K562 (cell line): ENCODE data around the gene LRRC47. TPM values are rescaled to one million over a fixed set of nuclear protein-coding genes. Genes with fewer than 3 reads are reported as not detected.

Experiments used
- CBFA2T3 ChIP-seq: fragments of 450-650 bp; IDR thresholded peaks from 2 replicates; pipeline ENCODE4 v1.6.1; 2017
- CBX1 ChIP-seq: sonication (generic); IDR thresholded peaks from 2 replicates; pipeline ENCODE4 v1.6.1; 2016; ENCODE audit warnings: antibody characterized with exemption, low read depth, mild to moderate bottlenecking
- DPF2 ChIP-seq: fragments of 450-650 bp; IDR thresholded peaks from 2 replicates; pipeline ENCODE4 v1.6.1; 2016
- L3MBTL2 ChIP-seq: fragments of 450-650 bp; IDR thresholded peaks from 2 replicates; pipeline ENCODE4 v1.6.1; 2016; ENCODE audit warnings: mild to moderate bottlenecking, moderate library complexity
- MAFF ChIP-seq: IDR thresholded peaks from 2 replicates; pipeline ENCODE4 v1.6.1; 2012; ENCODE audit warnings: low read length, improper control_type of control experiment
- MNT ChIP-seq, 2 experiments: fragments of 450-650 bp; conservative IDR thresholded peaks; 2 replicates each; pipeline ENCODE4 v1.6.1; 2017; ENCODE audit warnings: mild to moderate bottlenecking in 2 of 2, moderate library complexity in 2 of 2
- NFE2 ChIP-seq: IDR thresholded peaks from 2 replicates; pipeline ENCODE4 v1.6.1; 2014; ENCODE audit warnings: antibody characterized with exemption, low read depth
- RBM22 ChIP-seq: fragments of 200-400 bp; formaldehyde crosslinking; IDR thresholded peaks from 2 replicates; pipeline ENCODE4 v1.6.1; 2018; ENCODE audit warnings: low read length, low read depth; ENCODE audit not compliant: poor library complexity, severe bottlenecking
- ZKSCAN1 ChIP-seq: fragments of 150-350 bp; IDR thresholded peaks from 2 replicates; pipeline ENCODE4 v1.6.1; 2016; ENCODE audit warnings: low read depth, low read length
- ZNF395 ChIP-seq: fragments of 200-800 bp; sonication (Bioruptor generic); IDR thresholded peaks from 2 replicates; pipeline ENCODE4 v1.6.1; 2017; ENCODE audit warnings: missing genetic modification characterization, missing compliant biosample characterization
- ZNF507 ChIP-seq: conservative IDR thresholded peaks from 2 replicates; pipeline ENCODE4 v1.6.1; 2017; ENCODE audit warnings: missing genetic modification characterization, missing compliant biosample characterization
- ZNF740 ChIP-seq, 3 experiments: fragments of 200-800 bp in 1 of 3; sonication (Bioruptor generic) in 1 of 3; sonication (generic) in 1 of 3; formaldehyde crosslinking in 1 of 3; IDR thresholded peaks; 2 replicates each; pipeline versions ENCODE4 v1.6.1 to v1.8.0; 2016 to 2022; ENCODE audit warnings: mild to moderate bottlenecking in 2 of 3, missing compliant biosample characterization in 2 of 3, missing genetic modification characterization in 2 of 3, missing genetic modification reagents in 1 of 3
- polyA plus RNA-seq, 8 experiments: library from polyadenylated mRNA; depleted of rRNA in 4 of 8; stranded (reverse) in 5 of 8; unstranded in 3 of 8; fragments of >200 nt; fragmentation: Nextera tagmentation in 2 of 8; fragmentation: Illumina TruSeq in 1 of 8; extraction: Ambion mirVana in 2 of 8; extraction: Trizol in 1 of 8; gene quantifications; 2 replicates each; pipeline versions ENCODE4 v1.2.1 to v1.2.3, GENCODE V29; 2011 to 2014; ENCODE audit warnings: inconsistent platforms in 1 of 8, missing spikeins in 1 of 8
- total RNA-seq, 7 experiments: library from RNA; depleted of rRNA in 6 of 7; stranded (reverse); fragments of >200 nt in 6 of 7; fragmentation: Illumina TruSeq in 2 of 7; extraction: Trizol in 2 of 7; gene quantifications; 2 replicates each; pipeline versions ENCODE4 v1.2.1 to v1.2.3, GENCODE V29; 2011 to 2021; ENCODE audit warnings: low replicate concordance in 1 of 7
- TF ChIP-seq, protein P1 (sequence below): sonication (generic); formaldehyde crosslinking; IDR thresholded peaks from 2 replicates; pipeline ENCODE4 v1.8.0; 2022; ENCODE audit warnings: mild to moderate bottlenecking, missing genetic modification reagents
- TF ChIP-seq, protein P2 (sequence below): fragments of 450-650 bp; IDR thresholded peaks from 2 replicates; pipeline ENCODE4 v1.6.1; 2017; ENCODE audit warnings: antibody characterized with exemption, mild to moderate bottlenecking

LRRC47 gene
- total and polyA plus RNA-seq, 9 of the 15 experiments (the other 6 are each of a cell fraction or from before 2014, with no cell fraction given), result 4.6 to 68.0 (median 35.9) TPM

- TF ChIP-seq, protein P1, sequence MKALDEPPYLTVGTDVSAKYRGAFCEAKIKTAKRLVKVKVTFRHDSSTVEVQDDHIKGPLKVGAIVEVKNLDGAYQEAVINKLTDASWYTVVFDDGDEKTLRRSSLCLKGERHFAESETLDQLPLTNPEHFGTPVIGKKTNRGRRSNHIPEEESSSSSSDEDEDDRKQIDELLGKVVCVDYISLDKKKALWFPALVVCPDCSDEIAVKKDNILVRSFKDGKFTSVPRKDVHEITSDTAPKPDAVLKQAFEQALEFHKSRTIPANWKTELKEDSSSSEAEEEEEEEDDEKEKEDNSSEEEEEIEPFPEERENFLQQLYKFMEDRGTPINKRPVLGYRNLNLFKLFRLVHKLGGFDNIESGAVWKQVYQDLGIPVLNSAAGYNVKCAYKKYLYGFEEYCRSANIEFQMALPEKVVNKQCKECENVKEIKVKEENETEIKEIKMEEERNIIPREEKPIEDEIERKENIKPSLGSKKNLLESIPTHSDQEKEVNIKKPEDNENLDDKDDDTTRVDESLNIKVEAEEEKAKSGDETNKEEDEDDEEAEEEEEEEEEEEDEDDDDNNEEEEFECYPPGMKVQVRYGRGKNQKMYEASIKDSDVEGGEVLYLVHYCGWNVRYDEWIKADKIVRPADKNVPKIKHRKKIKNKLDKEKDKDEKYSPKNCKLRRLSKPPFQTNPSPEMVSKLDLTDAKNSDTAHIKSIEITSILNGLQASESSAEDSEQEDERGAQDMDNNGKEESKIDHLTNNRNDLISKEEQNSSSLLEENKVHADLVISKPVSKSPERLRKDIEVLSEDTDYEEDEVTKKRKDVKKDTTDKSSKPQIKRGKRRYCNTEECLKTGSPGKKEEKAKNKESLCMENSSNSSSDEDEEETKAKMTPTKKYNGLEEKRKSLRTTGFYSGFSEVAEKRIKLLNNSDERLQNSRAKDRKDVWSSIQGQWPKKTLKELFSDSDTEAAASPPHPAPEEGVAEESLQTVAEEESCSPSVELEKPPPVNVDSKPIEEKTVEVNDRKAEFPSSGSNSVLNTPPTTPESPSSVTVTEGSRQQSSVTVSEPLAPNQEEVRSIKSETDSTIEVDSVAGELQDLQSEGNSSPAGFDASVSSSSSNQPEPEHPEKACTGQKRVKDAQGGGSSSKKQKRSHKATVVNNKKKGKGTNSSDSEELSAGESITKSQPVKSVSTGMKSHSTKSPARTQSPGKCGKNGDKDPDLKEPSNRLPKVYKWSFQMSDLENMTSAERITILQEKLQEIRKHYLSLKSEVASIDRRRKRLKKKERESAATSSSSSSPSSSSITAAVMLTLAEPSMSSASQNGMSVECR (CRISPR knock-in tag), result 0 out of 2 replicates have a peak, but pooled peaks have one; percentile 39
- TF ChIP-seq L3MBTL2, result peak; percentile 74
- peak; percentile 68 to 87 for TF ChIP-seq MNT (conservative IDR thresholded peaks at IDR 0.05)
- TF ChIP-seq RBM22, result no peak
- no peak for TF ChIP-seq CBX1
- TF ChIP-seq, protein P2, sequence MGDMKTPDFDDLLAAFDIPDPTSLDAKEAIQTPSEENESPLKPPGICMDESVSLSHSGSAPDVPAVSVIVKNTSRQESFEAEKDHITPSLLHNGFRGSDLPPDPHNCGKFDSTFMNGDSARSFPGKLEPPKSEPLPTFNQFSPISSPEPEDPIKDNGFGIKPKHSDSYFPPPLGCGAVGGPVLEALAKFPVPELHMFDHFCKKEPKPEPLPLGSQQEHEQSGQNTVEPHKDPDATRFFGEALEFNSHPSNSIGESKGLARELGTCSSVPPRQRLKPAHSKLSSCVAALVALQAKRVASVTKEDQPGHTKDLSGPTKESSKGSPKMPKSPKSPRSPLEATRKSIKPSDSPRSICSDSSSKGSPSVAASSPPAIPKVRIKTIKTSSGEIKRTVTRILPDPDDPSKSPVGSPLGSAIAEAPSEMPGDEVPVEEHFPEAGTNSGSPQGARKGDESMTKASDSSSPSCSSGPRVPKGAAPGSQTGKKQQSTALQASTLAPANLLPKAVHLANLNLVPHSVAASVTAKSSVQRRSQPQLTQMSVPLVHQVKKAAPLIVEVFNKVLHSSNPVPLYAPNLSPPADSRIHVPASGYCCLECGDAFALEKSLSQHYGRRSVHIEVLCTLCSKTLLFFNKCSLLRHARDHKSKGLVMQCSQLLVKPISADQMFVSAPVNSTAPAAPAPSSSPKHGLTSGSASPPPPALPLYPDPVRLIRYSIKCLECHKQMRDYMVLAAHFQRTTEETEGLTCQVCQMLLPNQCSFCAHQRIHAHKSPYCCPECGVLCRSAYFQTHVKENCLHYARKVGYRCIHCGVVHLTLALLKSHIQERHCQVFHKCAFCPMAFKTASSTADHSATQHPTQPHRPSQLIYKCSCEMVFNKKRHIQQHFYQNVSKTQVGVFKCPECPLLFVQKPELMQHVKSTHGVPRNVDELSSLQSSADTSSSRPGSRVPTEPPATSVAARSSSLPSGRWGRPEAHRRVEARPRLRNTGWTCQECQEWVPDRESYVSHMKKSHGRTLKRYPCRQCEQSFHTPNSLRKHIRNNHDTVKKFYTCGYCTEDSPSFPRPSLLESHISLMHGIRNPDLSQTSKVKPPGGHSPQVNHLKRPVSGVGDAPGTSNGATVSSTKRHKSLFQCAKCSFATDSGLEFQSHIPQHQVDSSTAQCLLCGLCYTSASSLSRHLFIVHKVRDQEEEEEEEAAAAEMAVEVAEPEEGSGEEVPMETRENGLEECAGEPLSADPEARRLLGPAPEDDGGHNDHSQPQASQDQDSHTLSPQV, result peak; percentile 81
- TF ChIP-seq ZKSCAN1, result 0 out of 2 replicates have a peak, but pooled peaks have one; percentile 31
- no peak for TF ChIP-seq ZNF395 (CRISPR knock-in tag)
- peak; percentile 21; the same call in 1 of the 2 replicates for TF ChIP-seq MAFF
- TF ChIP-seq ZNF507 (tag), result no peak
- TF ChIP-seq NFE2, result peak; percentile 86
- TF ChIP-seq DPF2, result 0 out of 2 replicates have a peak, but pooled peaks have one; percentile 18
- peak; percentile 23; the same call in 1 of the 2 replicates for TF ChIP-seq CBFA2T3
- no peak for TF ChIP-seq ZNF740 (CRISPR knock-in tag; IDR thresholded peaks at IDR 0.05)
- TF ChIP-seq ZNF740 (tag; IDR thresholded peaks at IDR 0.05), result no peak
Observed at GRCh38 chr1:3822421-3822820, 26.1 kb upstream of the LRRC47 start (continued).
